Esophagus muscularis mucosa (tissue), 4 donors: ENCODE measurements around the gene HEXIM2. TPM values are rescaled to one million over a fixed set of nuclear protein-coding genes. Genes with fewer than 3 reads are reported as not detected.

ENCODE experiments used
- DNase-seq: peaks from one replicate; pipeline ENCODE4 v3.0.0-alpha.2; 2017; ENCODE audit errors: extremely low spot score
- H3K27ac ChIP-seq, 4 donors: fragments of 200-600 bp; sonication (generic); replicated peaks in 1 of 4; 1 replicate in 3 of 4; 2 replicates in 1 of 4; pipeline ENCODE4 v1.5.1; 2016 to 2019; ENCODE audit warnings: mild to moderate bottlenecking in 1 of 4
- H3K27me3 ChIP-seq, 4 donors: fragments of 200-600 bp; sonication (generic); one replicate each; pipeline versions ENCODE4 v1.5.1 to v1.6.0; 2016 to 2019
- H3K36me3 ChIP-seq, 4 donors: fragments of 200-600 bp; sonication (generic); one replicate each; pipeline ENCODE4 v1.5.1; 2016 to 2019
- H3K4me1 ChIP-seq, 4 donors: fragments of 200-600 bp; sonication (generic); one replicate each; pipeline ENCODE4 v1.5.1; 2016 to 2019
- H3K4me3 ChIP-seq, 4 donors: fragments of 200-600 bp; sonication (generic); 1 replicate in 2 of 4; 2 replicates in 2 of 4; pipeline ENCODE4 v1.5.1; 2016 to 2019; ENCODE audit warnings: mild to moderate bottlenecking in 4 of 4, moderate library complexity in 1 of 4
- H3K9me3 ChIP-seq, 4 donors: fragments of 200-600 bp; sonication (generic); 1 replicate in 3 of 4; 2 replicates in 1 of 4; pipeline ENCODE4 v1.5.1; 2016 to 2019
- EP300 ChIP-seq: sonication (generic); formaldehyde crosslinking; IDR thresholded peaks from one replicate; pipeline ENCODE4 v1.6.1; 2017; ENCODE audit warnings: antibody characterized with exemption
- POLR2A ChIP-seq: fragments of 450-650 bp; IDR thresholded peaks from one replicate; pipeline ENCODE4 v1.6.1; 2017; ENCODE audit warnings: antibody characterized with exemption, moderate library complexity, mild to moderate bottlenecking, low read depth
- POLR2AphosphoS5 ChIP-seq, 2 donors: sonication (generic); formaldehyde crosslinking; IDR thresholded peaks; one replicate each; pipeline ENCODE4 v1.6.1; 2017; ENCODE audit warnings: antibody characterized with exemption in 2 of 2
- WGBS: methylation state at CpG from one replicate; pipeline ENCODE4 v1.1.5; 2018; 5-methylcytosine and 5-hydroxymethylcytosine counted together
- intact Hi-C: fragments of 100-400 bp; cut with DNase I; formaldehyde crosslinking; loops from one replicate; pipeline ENCODE4 v1.15.1; 2023
- small RNA-seq, 3 donors: library from RNA; depleted of rRNA; stranded (forward); fragments of <200 nt; gene quantifications; one replicate each; pipeline ENCODE3, GENCODE V24; 2016
- total RNA-seq, 4 donors: library from RNA; depleted of rRNA; stranded (reverse); fragments of >200 nt; gene quantifications; one replicate each; pipeline versions ENCODE4 v1.1.0 to v1.2.1, GENCODE V29; 2016
- TF ChIP-seq, protein P1 (sequence below), 3 experiments: fragments of 200-600 bp in 2 of 3; fragments of 450-650 bp in 1 of 3; sonication (generic) in 2 of 3; IDR thresholded peaks; one replicate each; pipeline ENCODE4 v1.5.1; 2017 to 2019; ENCODE audit warnings: antibody characterized with exemption in 3 of 3, mild to moderate bottlenecking in 2 of 3, moderate library complexity in 1 of 3

The HEXIM2 gene
- total RNA-seq, 4 donors from 2014 or later = 4.0 to 8.4 (median 7.0) TPM

DNA sequence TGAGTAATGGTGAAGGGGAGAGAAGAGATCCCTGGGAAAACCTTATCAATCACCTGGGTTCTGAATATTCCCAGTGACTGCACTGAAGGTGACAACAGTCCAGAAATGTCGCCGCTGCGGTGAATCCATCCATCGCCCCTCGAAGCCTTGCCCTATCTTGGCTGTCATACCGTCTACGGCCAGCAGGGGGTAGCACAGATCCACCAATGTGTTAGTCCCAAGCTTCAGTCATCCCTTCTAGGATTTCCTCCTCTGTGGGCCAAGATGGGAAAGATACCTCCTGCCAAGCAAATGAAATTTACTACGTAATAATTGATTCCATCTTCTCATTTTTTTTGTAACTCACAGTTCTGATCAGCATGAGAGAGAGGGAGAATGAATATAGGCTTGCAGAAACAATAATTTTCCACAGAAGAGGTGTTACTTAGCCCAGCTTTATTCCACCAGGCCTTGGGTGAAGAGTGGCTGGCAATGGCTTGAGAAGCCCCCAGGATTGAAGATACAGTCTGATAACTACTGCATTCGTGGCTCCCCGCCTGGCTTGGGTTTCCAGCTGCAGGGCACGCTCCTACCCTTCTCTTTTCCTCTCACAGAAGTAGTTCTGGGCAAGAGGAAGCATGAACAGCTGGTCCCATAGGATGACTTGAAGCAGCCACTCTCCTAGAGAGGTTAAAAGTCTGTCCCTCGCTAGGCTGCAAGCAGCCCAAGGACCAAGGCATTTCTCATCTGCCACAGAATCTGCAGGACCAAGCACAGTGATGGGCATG, 57.4 kb downstream of the HEXIM2 start:
- WGBS = 24% methylated on average over 7 of the region's 12 CpGs
- Histone ChIP-seq H3K4me3 (no peak overlapping the region), H3K27ac (no peak overlapping the region)

More for the DNA sequence above, 57.4 kb downstream of the HEXIM2 start:
- no peak for DNase-seq
- Histone ChIP-seq H3K4me1 (peaks cover 20 to 48% (median 38%) of the 10 kb centered on the region in 4 donors), H3K27me3 (peaks cover 0 to 36% (median 3%) of the 10 kb centered on the region in 4 donors), H3K36me3 (no peaks in the 10 kb centered on the region), H3K9me3 (no peaks in the 10 kb centered on the region)
- TF ChIP-seq POLR2A (no peak), POLR2AphosphoS5 (IDR thresholded peaks at IDR 0.05) (peak in 1 of 2 donors; percentile 34), EP300 (no peak)
- TF ChIP-seq, protein P1, sequence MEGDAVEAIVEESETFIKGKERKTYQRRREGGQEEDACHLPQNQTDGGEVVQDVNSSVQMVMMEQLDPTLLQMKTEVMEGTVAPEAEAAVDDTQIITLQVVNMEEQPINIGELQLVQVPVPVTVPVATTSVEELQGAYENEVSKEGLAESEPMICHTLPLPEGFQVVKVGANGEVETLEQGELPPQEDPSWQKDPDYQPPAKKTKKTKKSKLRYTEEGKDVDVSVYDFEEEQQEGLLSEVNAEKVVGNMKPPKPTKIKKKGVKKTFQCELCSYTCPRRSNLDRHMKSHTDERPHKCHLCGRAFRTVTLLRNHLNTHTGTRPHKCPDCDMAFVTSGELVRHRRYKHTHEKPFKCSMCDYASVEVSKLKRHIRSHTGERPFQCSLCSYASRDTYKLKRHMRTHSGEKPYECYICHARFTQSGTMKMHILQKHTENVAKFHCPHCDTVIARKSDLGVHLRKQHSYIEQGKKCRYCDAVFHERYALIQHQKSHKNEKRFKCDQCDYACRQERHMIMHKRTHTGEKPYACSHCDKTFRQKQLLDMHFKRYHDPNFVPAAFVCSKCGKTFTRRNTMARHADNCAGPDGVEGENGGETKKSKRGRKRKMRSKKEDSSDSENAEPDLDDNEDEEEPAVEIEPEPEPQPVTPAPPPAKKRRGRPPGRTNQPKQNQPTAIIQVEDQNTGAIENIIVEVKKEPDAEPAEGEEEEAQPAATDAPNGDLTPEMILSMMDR (IDR thresholded peaks at IDR 0.05) = peak; percentile 91 to 98 (median 95)
- intact Hi-C loops = loop anchor here (2.0 kb wide), 1 partner anchor 166 kb away; no protein-coding TSS in a partner anchor

Small RNA genes within 50 kb of the gene (small RNA-seq; reads per million reads assigned to genes)
- 0 to 0.34 (median 0) reads per million in 3 donors for gene MIR6784

Other genes with a start within 250 kb of the HEXIM2 start
- gene GFAP, start 246.4 kb upstream of the HEXIM2 start, total RNA-seq = 1 to 10 TPM in 2 of 4 donors, not detected in 2; 1.2 to 2.8 TPM
- under 1 TPM in 1 of 4 donors, not detected in 3; 0.17 TPM for gene KIF18B, start 214.1 kb upstream of the HEXIM2 start, total RNA-seq
- gene C1QL1, start 193.6 kb upstream of the HEXIM2 start, total RNA-seq = 10 to 100 TPM in 1 of 4 donors, 1 to 10 TPM in 3; 3.7 to 10.1 (median 6.3) TPM
- gene DCAKD, start 110.2 kb upstream of the HEXIM2 start, total RNA-seq = 10 to 100 TPM; 50.3 to 68.8 (median 57.9) TPM
- gene NMT1, start 100.6 kb upstream of the HEXIM2 start, total RNA-seq = 10 to 100 TPM; 58.5 to 79.3 (median 65.1) TPM
- 100 to 1,000 TPM in 2 of 4 donors, 10 to 100 TPM in 2; 49.4 to 154 (median 106) TPM for gene PLCD3, start 29.4 kb upstream of the HEXIM2 start, total RNA-seq
- 10 to 100 TPM; 20.9 to 34.8 (median 23.5) TPM for gene ACBD4, start 26.2 kb upstream of the HEXIM2 start, total RNA-seq
- 10 to 100 TPM; 32.1 to 58.2 (median 45.3) TPM for gene HEXIM1, start 13.4 kb upstream of the HEXIM2 start, total RNA-seq
- gene FMNL1, start 60.0 kb downstream of the HEXIM2 start, total RNA-seq = 10 to 100 TPM; 11.0 to 26.7 (median 19.6) TPM
- not detected for gene SPATA32, start 100.2 kb downstream of the HEXIM2 start, total RNA-seq
- 10 to 100 TPM in 3 of 4 donors, 1 to 10 TPM in 1; 7.8 to 26.5 (median 10.6) TPM for gene MAP3K14, start 155.1 kb downstream of the HEXIM2 start, total RNA-seq